ELR (cell line): ENCODE measurements around the gene PATE4.

Experiments
- DNase-seq: peaks from one replicate; pipeline ENCODE4 v3.0.0-alpha.2; 2015; ENCODE audit warnings: low read depth

The PATE4 gene

GRCh38 chr11:125887373-125888324, 54.5 kb downstream of the PATE4 start, which contains the start of gene HYLS1:
Gene HYLS1 (plus strand): TSS chr11:125887668. CDS start chr11:125899369, 11,701 bp downstream.
- peak; percentile 96 for DNase-seq
